ENCODE results near the gene BRD4.

GRCh38 chr19:15231271-15231670 is 101.1 kb downstream of the BRD4 start:
- TF ChIP-seq CTCF (tag by site-specific recombination; IDR thresholded peaks at IDR 0.05) (no peak), TCF7L2 (IDR thresholded peaks at IDR 0.05; ENCODE audit: borderline replicate concordance, low read depth, low read length) (no peak)

Data from HEK293 (cell line).